Kidney epithelial cell (primary cell): Measurements from ENCODE around the gene RAB3C. TPM values are rescaled to one million over a fixed set of nuclear protein-coding genes. Genes with fewer than 3 reads are reported as not detected.

Source experiments
- DNase-seq: peaks from one replicate; pipeline ENCODE4 v3.0.0-alpha.2; 2010; ENCODE audit warnings: low read depth
- H3K27me3 ChIP-seq: 2 replicates; pipeline ENCODE4 v1.6.0; 2011; ENCODE audit warnings: low read length; ENCODE audit not compliant: control insufficient read depth, insufficient read depth
- H3K36me3 ChIP-seq: 2 replicates; pipeline ENCODE4 v1.5.1; 2011; ENCODE audit warnings: low read length; ENCODE audit not compliant: control insufficient read depth, insufficient read depth
- H3K4me3 ChIP-seq: 2 replicates; pipeline ENCODE4 v1.5.1; 2011; ENCODE audit warnings: low read depth, mild to moderate bottlenecking, control low read depth, low read length
- total RNA-seq: library from RNA; depleted of rRNA; stranded (reverse); fragments of >200 nt; gene quantifications from 2 replicates; pipeline ENCODE4 v1.2.3, GENCODE V29; 2015
- TF ChIP-seq, protein P1 (sequence below): IDR thresholded peaks from 2 replicates; pipeline ENCODE4 v1.5.1; 2011; ENCODE audit warnings: mild to moderate bottlenecking, moderate library complexity, low read length, control low read depth, inconsistent platforms; ENCODE audit not compliant: insufficient read depth, poor library complexity, severe bottlenecking

The RAB3C gene
- total RNA-seq, 1 donor from 2014 or later: 0.04 TPM

- H3K36me3 ChIP-seq: no peaks in the 10 kb centered on the region
- DNase-seq: no peak
- H3K27me3 ChIP-seq: no peaks in the 10 kb centered on the region
- H3K4me3 ChIP-seq: no peak overlapping the region
- TF ChIP-seq, protein P1, sequence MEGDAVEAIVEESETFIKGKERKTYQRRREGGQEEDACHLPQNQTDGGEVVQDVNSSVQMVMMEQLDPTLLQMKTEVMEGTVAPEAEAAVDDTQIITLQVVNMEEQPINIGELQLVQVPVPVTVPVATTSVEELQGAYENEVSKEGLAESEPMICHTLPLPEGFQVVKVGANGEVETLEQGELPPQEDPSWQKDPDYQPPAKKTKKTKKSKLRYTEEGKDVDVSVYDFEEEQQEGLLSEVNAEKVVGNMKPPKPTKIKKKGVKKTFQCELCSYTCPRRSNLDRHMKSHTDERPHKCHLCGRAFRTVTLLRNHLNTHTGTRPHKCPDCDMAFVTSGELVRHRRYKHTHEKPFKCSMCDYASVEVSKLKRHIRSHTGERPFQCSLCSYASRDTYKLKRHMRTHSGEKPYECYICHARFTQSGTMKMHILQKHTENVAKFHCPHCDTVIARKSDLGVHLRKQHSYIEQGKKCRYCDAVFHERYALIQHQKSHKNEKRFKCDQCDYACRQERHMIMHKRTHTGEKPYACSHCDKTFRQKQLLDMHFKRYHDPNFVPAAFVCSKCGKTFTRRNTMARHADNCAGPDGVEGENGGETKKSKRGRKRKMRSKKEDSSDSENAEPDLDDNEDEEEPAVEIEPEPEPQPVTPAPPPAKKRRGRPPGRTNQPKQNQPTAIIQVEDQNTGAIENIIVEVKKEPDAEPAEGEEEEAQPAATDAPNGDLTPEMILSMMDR: no peak
These were observed 84.0 kb downstream of the RAB3C start for GRCh38 chr5:58666598-58667581.

GRCh38 chr5:58670582-58670981, 87.7 kb downstream of the RAB3C start:
- Histone ChIP-seq H3K4me3 (no peak overlapping the region), H3K36me3 (no peaks in the 10 kb centered on the region), H3K27me3 (no peaks in the 10 kb centered on the region)
- TF ChIP-seq, protein P1: no peak
- no peak for DNase-seq

DNA sequence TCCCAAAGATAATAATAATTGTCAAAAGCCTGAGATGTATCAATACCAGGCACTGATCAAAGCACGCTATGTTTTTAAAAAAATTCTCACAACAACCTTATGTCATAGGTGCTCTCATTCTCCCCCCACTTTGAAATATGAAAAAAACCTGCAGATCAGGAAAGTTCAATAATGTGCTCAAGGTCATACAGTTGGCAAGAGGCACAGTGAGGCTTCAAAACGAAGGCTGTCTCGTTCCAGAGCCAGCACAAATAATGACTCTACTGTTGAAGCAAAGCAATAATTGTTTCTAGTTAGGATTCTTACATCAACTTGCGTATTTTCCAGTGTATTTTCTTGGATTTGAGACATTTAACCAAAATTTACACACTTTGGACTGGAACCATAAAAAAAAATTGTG, 88.3 kb downstream of the RAB3C start:
- no peaks in the 10 kb centered on the region for H3K36me3 ChIP-seq
- no peaks in the 10 kb centered on the region for H3K27me3 ChIP-seq
- TF ChIP-seq, protein P1: no peak

GRCh38 chr5:58672521-58672920, 89.6 kb downstream of the RAB3C start:
- TF ChIP-seq, protein P1: no peak
- H3K4me3 ChIP-seq: no peak overlapping the region
- no peak for DNase-seq
- H3K27me3 ChIP-seq: no peaks in the 10 kb centered on the region
- no peaks in the 10 kb centered on the region for H3K36me3 ChIP-seq

More for the DNA sequence above, 88.3 kb downstream of the RAB3C start:
- H3K4me3 ChIP-seq: no peak overlapping the region
- DNase-seq: no peak

DNA sequence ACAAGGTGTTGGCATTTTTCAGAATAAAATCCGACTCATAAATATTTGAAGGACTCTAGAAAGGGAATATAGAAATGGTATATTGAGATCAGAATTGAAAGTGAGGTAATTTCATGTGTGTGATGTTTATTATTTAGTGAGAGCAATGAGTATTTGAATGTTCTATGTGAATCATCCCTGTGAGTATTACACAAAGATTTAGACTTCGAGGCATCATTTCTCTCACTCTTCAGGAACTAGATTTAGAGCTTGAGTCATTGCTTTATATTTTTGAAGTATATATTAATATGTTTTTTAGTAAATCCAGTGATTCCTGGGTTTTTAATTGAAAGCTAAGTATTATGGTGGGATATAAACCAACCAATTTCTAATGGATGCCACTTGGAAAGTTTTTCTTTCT, 91.2 kb downstream of the RAB3C start:
- Histone ChIP-seq H3K36me3 (no peaks in the 10 kb centered on the region), H3K4me3 (no peak overlapping the region), H3K27me3 (no peaks in the 10 kb centered on the region)
- TF ChIP-seq, protein P1: no peak
- no peak for DNase-seq

- no peak overlapping the region for H3K4me3 ChIP-seq
- H3K27me3 ChIP-seq: no peaks in the 10 kb centered on the region
- H3K36me3 ChIP-seq: no peaks in the 10 kb centered on the region
- no peak for DNase-seq
- TF ChIP-seq, protein P1: no peak
These were observed 91.8 kb downstream of the RAB3C start for GRCh38 chr5:58674711-58675110.
